Measurements from ENCODE around the gene FAM200B. TPM values are rescaled to one million over a fixed set of nuclear protein-coding genes. Genes with fewer than 3 reads are reported as not detected.

Gene FAM200B
- total RNA-seq, 1 experiment from 2014 or later, result 45.3 TPM

Other genes with a start within 250 kb of the FAM200B start
- gene CC2D2A, start 211.9 kb upstream of the FAM200B start, total RNA-seq (2014; rRNA removed; shearing (Covaris generic)), result 3.9 and 7.7 TPM in 2 replicates
- 32.2 and 44.7 TPM in 2 replicates for gene FBXL5, start 26.5 kb upstream of the FAM200B start, total RNA-seq (2014; rRNA removed; shearing (Covaris generic))
- gene BST1, start 21.2 kb downstream of the FAM200B start, total RNA-seq (2014; rRNA removed; shearing (Covaris generic)), result 14.2 and 19.3 TPM in 2 replicates
- 0.05 TPM in 1 of 2 replicates, not detected in the other for gene CD38, start 96.5 kb downstream of the FAM200B start, total RNA-seq (2014; rRNA removed; shearing (Covaris generic))

Data from SJSA1 (cell line).